HepG2 (cell line): ENCODE data around the gene GBGT1. TPM values are rescaled to one million over a fixed set of nuclear protein-coding genes. Genes with fewer than 3 reads are reported as not detected.

Experiments used
- EZH2 ChIP-seq: conservative IDR thresholded peaks from 2 replicates; pipeline ENCODE4 v1.6.1; 2012; ENCODE audit warnings: mild to moderate bottlenecking, low read depth, low read length, moderate library complexity
- HHEX ChIP-seq: IDR thresholded peaks from 2 replicates; pipeline ENCODE4 v1.6.1; 2016; ENCODE audit warnings: control low read depth
- TOE1 ChIP-seq: sonication (generic); formaldehyde crosslinking; IDR thresholded peaks from 2 replicates; pipeline ENCODE4 v1.4.0; 2020; ENCODE audit warnings: mild to moderate bottlenecking, missing genetic modification reagents
- ZNF772 ChIP-seq: sonication (generic); formaldehyde crosslinking; IDR thresholded peaks from 2 replicates; pipeline ENCODE4 v1.5.0; 2020; ENCODE audit warnings: mild to moderate bottlenecking, missing genetic modification reagents
- ZNF850 ChIP-seq: sonication (generic); formaldehyde crosslinking; conservative IDR thresholded peaks from 2 replicates; pipeline ENCODE4 v1.9.0; 2021; ENCODE audit warnings: mild to moderate bottlenecking, missing genetic modification reagents
- ZZZ3 ChIP-seq: sonication (generic); formaldehyde crosslinking; IDR thresholded peaks from 2 replicates; pipeline ENCODE4 v1.4.0; 2020; ENCODE audit warnings: missing genetic modification reagents, mild to moderate bottlenecking, borderline replicate concordance
- polyA plus RNA-seq, 8 experiments: library from polyadenylated mRNA; depleted of rRNA in 3 of 8; stranded (reverse) in 7 of 8; unstranded in 1 of 8; fragments of >200 nt; fragmentation: Illumina TruSeq in 4 of 8; extraction: Trizol in 4 of 8; gene quantifications; 2 replicates each; pipeline versions ENCODE4 v1.2.1 to v1.2.3, GENCODE V29; 2011 to 2016; ENCODE audit warnings: low read depth in 4 of 8, missing spikeins in 1 of 8, mixed read lengths in 1 of 8; ENCODE audit not compliant: insufficient read depth in 1 of 8
- total RNA-seq, 5 experiments: library from RNA; depleted of rRNA; stranded (reverse); fragments of >200 nt; fragmentation: Illumina TruSeq; extraction: Trizol; gene quantifications; 2 replicates each; pipeline ENCODE4 v1.2.3, GENCODE V29; 2016; ENCODE audit warnings: low read depth in 1 of 5
- TF ChIP-seq, protein P1 (sequence below): IDR thresholded peaks from 2 replicates; pipeline ENCODE4 v1.6.1; 2016; ENCODE audit warnings: missing compliant biosample characterization, missing genetic modification reagents, borderline replicate concordance
- TF ChIP-seq, protein P2 (sequence below): sonication (generic); formaldehyde crosslinking; IDR thresholded peaks from 2 replicates; pipeline ENCODE4 v1.4.0; 2020; ENCODE audit warnings: missing genetic modification reagents
- TF ChIP-seq, protein P3 (sequence below): sonication (generic); formaldehyde crosslinking; IDR thresholded peaks from 2 replicates; pipeline ENCODE4 v1.5.0; 2020; ENCODE audit warnings: missing genetic modification reagents, mild to moderate bottlenecking, borderline replicate concordance
- TF ChIP-seq, protein P4 (sequence below): sonication (generic); formaldehyde crosslinking; conservative IDR thresholded peaks from 2 replicates; pipeline ENCODE4 v1.8.0; 2022; ENCODE audit warnings: missing genetic modification reagents
- TF ChIP-seq, protein P5 (sequence below): sonication (generic); formaldehyde crosslinking; IDR thresholded peaks from 2 replicates; pipeline ENCODE4 v1.9.0; 2022; ENCODE audit warnings: low read depth, missing genetic modification reagents
- TF ChIP-seq, protein P6 (sequence below): sonication (generic); formaldehyde crosslinking; IDR thresholded peaks from 2 replicates; pipeline ENCODE4 v1.8.0; 2022; ENCODE audit warnings: mild to moderate bottlenecking, missing genetic modification reagents, moderate library complexity

GBGT1 gene
- total and polyA plus RNA-seq, 2 of the 13 experiments (the other 11 are each of a cell fraction or from before 2014, with no cell fraction given) = not detected

DNA sequence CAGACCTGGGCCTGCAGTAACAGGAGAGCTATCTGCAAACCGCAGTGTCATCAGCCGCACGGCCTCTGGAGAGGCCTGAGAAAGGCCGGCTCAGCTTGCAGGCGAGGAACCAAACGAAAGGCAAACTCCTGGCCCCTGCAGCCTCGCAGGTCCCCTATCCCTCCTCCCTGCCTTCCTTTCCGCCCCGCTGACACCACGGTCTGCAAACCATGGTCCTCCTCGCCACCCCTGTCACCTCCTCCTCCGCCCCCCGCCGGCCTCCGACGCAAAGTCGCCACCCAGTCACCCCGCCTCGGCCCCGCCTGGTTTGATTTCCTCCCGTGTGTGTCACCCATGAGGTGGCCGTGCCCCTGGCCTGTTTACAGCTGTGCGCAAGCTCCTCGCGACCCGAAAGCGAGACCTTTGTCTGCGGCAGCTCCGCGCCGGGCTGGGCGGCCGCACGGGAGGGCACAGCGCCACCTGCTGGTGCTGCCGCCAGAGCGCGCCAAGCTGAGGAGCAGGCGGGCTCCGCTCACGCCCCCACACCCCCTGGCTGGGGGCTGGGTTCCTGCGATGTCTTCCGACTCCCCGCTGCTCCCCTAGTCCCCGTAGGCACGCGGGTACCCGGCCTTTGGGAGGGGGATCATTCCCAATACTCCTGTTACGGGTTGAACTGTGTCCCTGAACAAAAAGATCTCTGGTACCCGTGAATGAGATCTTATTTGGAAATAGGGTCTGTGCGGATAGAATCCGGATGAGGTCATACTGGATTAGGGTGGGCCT, 19.4 kb downstream of the GBGT1 start (continued):
- TF ChIP-seq, protein P1, sequence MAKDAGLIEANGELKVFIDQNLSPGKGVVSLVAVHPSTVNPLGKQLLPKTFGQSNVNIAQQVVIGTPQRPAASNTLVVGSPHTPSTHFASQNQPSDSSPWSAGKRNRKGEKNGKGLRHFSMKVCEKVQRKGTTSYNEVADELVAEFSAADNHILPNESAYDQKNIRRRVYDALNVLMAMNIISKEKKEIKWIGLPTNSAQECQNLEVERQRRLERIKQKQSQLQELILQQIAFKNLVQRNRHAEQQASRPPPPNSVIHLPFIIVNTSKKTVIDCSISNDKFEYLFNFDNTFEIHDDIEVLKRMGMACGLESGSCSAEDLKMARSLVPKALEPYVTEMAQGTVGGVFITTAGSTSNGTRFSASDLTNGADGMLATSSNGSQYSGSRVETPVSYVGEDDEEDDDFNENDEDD = peak; percentile 90
- TF ChIP-seq, protein P2, sequence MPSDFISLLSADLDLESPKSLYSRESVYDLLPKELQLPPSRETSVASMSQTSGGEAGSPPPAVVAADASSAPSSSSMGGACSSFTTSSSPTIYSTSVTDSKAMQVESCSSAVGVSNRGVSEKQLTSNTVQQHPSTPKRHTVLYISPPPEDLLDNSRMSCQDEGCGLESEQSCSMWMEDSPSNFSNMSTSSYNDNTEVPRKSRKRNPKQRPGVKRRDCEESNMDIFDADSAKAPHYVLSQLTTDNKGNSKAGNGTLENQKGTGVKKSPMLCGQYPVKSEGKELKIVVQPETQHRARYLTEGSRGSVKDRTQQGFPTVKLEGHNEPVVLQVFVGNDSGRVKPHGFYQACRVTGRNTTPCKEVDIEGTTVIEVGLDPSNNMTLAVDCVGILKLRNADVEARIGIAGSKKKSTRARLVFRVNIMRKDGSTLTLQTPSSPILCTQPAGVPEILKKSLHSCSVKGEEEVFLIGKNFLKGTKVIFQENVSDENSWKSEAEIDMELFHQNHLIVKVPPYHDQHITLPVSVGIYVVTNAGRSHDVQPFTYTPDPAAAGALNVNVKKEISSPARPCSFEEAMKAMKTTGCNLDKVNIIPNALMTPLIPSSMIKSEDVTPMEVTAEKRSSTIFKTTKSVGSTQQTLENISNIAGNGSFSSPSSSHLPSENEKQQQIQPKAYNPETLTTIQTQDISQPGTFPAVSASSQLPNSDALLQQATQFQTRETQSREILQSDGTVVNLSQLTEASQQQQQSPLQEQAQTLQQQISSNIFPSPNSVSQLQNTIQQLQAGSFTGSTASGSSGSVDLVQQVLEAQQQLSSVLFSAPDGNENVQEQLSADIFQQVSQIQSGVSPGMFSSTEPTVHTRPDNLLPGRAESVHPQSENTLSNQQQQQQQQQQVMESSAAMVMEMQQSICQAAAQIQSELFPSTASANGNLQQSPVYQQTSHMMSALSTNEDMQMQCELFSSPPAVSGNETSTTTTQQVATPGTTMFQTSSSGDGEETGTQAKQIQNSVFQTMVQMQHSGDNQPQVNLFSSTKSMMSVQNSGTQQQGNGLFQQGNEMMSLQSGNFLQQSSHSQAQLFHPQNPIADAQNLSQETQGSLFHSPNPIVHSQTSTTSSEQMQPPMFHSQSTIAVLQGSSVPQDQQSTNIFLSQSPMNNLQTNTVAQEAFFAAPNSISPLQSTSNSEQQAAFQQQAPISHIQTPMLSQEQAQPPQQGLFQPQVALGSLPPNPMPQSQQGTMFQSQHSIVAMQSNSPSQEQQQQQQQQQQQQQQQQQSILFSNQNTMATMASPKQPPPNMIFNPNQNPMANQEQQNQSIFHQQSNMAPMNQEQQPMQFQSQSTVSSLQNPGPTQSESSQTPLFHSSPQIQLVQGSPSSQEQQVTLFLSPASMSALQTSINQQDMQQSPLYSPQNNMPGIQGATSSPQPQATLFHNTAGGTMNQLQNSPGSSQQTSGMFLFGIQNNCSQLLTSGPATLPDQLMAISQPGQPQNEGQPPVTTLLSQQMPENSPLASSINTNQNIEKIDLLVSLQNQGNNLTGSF (CRISPR knock-in tag) = 0 out of 2 replicates have a peak, but pooled peaks have one; percentile 49
- peak; percentile 85; the same call in 1 of the 2 replicates for TF ChIP-seq ZNF772 (CRISPR knock-in tag)
- TF ChIP-seq, protein P3, sequence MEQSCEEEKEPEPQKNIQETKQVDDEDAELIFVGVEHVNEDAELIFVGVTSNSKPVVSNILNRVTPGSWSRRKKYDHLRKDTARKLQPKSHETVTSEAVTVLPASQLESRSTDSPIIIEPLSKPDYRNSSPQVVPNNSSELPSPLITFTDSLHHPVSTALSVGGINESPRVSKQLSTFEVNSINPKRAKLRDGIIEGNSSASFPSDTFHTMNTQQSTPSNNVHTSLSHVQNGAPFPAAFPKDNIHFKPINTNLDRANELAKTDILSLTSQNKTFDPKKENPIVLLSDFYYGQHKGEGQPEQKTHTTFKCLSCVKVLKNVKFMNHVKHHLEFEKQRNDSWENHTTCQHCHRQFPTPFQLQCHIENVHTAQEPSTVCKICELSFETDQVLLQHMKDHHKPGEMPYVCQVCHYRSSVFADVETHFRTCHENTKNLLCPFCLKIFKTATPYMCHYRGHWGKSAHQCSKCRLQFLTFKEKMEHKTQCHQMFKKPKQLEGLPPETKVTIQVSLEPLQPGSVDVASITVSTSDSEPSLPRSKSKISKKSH = peak; percentile 42; the same call in 1 of the 2 replicates
- TF ChIP-seq EZH2 = no peak
- TF ChIP-seq, protein P4, sequence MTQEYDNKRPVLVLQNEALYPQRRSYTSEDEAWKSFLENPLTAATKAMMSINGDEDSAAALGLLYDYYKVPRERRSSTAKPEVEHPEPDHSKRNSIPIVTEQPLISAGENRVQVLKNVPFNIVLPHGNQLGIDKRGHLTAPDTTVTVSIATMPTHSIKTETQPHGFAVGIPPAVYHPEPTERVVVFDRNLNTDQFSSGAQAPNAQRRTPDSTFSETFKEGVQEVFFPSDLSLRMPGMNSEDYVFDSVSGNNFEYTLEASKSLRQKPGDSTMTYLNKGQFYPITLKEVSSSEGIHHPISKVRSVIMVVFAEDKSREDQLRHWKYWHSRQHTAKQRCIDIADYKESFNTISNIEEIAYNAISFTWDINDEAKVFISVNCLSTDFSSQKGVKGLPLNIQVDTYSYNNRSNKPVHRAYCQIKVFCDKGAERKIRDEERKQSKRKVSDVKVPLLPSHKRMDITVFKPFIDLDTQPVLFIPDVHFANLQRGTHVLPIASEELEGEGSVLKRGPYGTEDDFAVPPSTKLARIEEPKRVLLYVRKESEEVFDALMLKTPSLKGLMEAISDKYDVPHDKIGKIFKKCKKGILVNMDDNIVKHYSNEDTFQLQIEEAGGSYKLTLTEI (CRISPR knock-in tag) = no peak
- TF ChIP-seq ZNF850 (CRISPR knock-in tag) = 0 out of 2 replicates have a peak, but pooled peaks have one; percentile 40
- TF ChIP-seq, protein P5, sequence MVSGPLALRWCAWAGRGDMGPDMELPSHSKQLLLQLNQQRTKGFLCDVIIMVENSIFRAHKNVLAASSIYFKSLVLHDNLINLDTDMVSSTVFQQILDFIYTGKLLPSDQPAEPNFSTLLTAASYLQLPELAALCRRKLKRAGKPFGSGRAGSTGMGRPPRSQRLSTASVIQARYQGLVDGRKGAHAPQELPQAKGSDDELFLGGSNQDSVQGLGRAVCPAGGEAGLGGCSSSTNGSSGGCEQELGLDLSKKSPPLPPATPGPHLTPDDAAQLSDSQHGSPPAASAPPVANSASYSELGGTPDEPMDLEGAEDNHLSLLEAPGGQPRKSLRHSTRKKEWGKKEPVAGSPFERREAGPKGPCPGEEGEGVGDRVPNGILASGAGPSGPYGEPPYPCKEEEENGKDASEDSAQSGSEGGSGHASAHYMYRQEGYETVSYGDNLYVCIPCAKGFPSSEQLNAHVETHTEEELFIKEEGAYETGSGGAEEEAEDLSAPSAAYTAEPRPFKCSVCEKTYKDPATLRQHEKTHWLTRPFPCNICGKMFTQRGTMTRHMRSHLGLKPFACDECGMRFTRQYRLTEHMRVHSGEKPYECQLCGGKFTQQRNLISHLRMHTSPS (CRISPR knock-in tag) = peak; percentile 66; the same call in 1 of the 2 replicates
- TF ChIP-seq HHEX (CRISPR knock-in tag) = no peak
- TF ChIP-seq, protein P6, sequence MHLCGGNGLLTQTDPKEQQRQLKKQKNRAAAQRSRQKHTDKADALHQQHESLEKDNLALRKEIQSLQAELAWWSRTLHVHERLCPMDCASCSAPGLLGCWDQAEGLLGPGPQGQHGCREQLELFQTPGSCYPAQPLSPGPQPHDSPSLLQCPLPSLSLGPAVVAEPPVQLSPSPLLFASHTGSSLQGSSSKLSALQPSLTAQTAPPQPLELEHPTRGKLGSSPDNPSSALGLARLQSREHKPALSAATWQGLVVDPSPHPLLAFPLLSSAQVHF (CRISPR knock-in tag) = no peak
- 0 out of 2 replicates have a peak, but pooled peaks have one; percentile 61 for TF ChIP-seq TOE1 (CRISPR knock-in tag)
- no peak for TF ChIP-seq ZZZ3 (CRISPR knock-in tag)
